Measurements from ENCODE around the gene HEATR5A.
A peak's percentile ranks its signal among the peaks of the same experiment; 100 is the strongest.
"Not testable (repeated sequence)": the region's sequence is repeated elsewhere in the genome, so short reads cannot be mapped to it uniquely, and the experiment has no call there.

The HEATR5A gene

DNA sequence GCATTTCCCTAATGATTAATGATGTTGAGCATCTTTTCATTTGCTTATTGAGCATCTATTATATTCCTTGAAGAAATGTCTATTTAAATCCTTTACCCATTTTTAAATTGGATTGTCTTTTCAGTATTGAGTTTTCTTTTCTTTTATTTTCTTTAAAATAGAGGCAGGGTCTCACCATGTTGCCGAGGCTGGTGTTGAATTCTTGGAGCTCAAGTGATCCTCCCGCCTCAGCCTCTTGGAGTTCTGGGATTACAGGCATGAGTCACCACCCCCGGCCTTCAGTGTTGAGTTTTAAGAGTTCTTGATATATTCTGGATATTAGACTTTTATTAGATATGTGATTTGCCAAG is 139.5 kb downstream of the HEATR5A start:
- DNase-seq = no peak

DNA sequence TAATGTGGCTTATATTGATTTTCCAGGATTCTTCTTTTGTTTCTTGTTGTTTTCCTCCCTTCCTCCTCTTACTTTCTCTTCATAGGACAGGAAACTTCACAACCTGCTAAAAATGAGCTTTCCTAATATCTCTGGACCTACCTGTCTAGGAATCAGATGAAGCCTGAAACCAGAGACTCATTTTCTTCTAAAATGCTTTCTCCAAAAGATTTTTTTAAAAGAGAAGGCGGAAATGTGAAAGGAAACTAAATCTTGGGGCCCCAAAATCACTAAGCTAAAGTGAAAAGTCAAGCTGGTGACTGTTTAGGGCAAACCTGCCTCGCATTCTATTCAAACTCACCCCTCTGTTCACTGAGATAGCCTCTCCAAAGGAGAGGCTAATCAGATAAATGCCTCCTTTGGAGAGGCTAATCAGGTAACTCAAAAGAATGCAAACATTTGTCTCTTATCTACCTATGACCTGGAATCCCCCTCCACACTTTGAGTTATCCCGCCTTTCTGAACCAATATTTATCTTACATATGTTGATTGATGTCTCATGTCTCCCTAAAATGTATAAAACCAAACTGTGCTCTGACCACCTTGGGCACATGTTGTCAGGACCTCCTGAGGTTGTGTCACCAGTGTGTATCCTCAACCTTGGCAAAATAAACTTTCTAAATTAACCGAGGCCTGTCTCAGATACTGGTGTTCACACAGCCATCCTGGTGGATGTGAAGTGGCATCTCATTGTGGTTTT is 140.0 kb downstream of the HEATR5A start:
- DNase-seq = no peak

DNA sequence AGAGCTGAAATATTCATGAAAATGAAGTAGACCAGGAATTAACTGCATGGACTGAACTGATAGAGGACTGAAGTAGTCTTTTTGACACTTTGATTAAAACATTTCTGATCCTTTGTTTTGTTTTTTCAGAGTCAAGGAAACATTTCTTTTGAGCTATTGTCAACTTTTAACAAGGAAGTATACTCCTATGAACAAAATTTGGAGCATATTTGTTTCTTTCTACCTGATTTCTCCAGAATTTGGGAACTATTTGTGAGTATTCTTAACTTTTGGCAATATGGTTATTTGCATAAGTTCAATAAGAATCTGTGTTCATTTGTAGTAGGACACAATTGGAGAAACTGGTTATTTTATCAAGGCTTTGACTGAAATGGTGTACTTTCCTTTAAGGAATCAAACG is 141.5 kb downstream of the HEATR5A start:
- no peak for DNase-seq

DNA sequence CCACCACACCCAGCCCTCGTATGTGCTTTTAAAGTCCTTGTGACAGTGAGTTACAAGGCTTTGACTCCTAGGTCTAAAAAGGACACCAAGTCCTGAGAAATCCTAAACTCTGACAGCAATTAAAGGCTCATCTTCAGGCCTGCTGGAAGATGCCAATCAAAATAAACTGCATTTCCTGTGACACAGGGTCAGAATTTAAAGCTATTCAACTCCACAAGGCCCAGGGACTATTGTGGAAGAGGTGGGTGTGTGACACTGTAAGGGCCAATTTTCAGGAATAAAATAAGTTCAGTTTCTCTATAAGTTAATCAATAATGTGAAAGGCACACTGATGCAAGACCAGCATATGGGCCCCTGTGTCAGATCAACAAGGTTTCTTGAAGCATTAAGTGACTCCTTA is 143.3 kb downstream of the HEATR5A start:
- DNase-seq = no peak

DNA sequence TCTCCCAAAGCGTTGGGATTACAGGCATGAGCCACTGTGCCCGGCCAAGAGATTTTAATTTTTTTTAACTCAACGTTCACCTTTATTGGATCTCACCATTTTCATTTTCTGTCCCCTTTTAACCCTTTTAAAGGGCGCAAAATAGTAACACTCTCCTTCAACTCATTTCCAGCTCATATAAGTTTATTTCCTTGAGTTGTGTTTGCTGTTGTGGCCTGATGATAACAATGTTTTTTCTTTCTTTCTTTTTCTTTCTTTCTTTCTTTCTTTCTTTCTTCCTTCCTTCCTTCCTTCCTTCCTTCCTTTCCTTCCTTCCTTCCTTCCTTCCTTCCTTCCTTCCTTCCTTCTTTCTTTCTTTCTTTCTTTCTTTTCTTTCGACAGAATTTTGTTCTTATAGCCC is 143.9 kb downstream of the HEATR5A start:
- not testable (repeated sequence) for DNase-seq

DNA sequence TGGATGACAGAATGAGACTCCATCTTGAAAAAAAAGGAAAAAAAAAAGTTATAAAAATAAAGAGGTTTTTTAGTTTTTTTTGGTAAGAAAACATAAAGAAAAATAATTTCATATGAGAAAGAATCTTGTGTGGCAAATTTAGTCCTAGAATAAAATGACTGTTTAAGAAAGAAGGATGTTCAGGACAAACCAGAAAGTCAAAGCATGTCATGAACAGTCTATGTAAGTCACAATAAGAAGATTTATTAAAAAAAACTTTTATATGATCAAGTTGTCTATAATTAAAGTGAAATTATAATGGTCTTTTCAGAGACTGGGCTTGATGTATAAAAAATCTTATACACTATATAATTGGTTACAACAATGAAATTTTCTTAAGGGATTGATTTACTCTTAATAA is 144.6 kb downstream of the HEATR5A start:
- no peak for DNase-seq

DNA sequence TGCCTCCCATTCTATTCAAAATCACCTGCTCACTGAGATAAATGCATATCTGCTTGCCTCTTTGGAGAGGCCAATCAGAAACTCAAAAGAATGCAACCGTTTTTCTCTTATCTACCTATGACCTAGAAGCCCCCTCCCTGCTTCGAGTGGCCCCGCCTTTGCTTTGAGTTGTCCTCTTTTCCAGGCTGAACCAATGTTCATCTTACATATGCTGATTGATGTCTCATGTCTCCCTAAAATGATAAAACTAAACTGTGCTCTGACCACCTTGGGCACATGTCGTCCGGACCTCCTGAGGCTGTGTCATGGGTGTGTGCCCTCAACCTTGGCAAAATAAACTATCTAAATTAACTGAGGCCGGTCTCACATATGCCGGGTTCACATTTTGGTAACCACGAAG is 148.7 kb downstream of the HEATR5A start:
- DNase-seq = no peak

DNA sequence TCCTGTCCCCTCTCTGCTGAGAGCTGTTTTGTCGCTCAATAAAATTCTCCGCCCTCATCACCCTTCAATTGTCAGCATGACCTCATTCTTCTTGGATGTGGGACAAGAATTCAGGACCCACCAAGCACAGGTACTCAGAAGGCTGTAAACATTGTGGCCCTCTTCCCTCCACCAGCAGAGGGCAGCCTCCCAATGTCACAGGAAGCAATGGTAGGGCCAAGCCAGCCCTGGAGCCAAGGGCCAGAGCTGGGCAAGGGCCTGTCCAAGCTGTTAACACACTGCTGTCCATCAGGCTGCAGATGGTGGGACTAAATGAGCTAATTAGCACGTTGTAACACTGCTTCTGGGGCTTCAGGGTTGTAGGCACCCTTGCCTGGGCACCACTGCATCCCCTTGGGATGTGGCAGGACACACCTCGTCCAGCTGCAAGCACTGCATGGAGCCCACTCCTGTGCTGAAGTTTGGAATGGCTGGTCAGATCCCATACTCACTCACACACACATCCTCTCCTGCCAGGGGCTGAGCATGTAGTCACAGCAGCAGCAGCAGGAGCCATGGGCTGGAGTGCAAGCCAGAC is 150.1 kb downstream of the HEATR5A start:
- no peak for DNase-seq

DNA sequence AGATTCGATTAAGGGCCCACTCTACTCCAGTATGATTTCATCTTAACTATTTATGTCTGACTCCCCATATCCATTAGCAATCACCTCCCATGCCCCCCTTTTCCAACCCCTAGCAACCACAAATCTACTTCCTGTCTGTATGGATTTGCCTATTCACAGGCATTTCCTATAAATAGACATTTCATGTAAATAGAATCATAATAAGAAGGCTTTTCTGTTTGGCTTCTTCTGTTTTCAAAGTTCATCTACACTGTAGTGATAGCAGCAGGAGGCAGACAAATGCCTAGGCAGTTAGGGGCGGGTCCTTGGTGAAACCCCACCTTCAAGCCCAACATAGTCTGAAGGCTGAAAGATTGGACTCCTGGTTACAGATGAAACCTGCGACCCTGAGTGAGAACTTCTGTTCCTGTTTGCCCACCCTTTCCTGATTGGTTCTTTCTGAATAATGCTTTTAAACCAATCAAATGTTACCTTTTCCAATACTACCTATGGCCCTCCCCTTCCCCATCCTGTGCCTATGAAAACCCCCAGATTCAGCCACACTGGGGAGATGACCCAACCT is 150.6 kb downstream of the HEATR5A start:
- DNase-seq = peak; percentile 30

DNA sequence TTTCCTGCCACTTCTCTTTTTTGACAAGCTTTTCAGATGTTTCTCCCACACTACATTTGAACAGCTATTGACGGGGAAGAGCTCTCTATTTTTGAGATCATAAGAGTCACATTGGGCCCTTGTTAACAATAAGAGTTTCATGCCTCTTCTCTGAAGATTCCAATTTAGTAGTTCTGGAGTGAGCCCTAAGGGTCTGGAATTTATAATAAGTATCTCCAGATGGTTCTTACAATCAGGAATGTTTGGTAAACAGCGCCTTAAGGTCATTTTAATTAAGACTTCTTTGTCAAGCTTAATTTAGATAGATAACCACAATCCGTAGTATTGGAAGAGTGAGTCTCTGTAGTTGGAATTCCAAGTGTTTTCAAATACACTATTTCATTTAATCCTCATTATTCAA is 152.1 kb downstream of the HEATR5A start:
- DNase-seq = peak; percentile 21

DNA sequence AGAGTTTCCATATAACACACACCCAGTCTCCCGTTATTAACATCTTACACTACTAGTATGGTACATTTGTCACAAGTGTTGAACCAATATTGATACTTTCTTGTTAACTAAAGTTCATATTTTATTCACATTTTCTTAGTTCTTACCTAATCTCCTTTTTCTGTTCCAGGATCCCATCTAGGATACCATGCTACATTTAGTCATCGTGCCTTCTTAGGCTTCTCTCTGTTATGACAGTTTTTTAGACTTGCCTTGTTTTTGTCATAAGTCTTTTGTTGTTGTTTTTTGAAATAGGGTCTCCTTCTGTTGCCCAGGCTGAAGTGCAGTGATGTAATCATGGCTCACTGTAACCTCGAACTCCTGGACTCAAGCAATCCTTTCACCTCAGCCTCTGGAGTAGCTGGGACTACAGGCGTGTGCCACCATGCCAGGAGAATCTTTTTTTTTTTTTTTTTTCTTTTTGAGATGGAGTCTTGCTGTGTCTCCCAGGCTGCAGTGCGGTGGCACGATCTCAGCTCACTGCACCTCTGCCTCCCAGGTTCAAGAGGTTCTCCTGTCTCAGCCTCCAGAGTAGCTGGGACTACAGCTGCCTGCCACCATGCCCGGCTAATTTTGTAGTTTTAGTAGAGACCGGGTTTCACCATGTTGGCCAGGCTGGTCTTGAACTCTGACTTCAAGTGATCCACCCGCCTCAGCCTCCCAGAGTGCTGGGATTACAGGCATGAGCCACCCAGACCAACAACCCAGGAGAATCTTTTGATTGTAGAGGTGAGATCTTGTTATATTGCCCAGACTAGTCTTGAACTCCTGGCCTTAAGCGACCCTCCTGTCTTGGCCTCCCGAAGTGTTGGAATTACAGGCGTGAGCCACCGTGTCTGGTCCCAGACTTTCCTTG is 153.7 kb downstream of the HEATR5A start:
- no peak for DNase-seq

DNA sequence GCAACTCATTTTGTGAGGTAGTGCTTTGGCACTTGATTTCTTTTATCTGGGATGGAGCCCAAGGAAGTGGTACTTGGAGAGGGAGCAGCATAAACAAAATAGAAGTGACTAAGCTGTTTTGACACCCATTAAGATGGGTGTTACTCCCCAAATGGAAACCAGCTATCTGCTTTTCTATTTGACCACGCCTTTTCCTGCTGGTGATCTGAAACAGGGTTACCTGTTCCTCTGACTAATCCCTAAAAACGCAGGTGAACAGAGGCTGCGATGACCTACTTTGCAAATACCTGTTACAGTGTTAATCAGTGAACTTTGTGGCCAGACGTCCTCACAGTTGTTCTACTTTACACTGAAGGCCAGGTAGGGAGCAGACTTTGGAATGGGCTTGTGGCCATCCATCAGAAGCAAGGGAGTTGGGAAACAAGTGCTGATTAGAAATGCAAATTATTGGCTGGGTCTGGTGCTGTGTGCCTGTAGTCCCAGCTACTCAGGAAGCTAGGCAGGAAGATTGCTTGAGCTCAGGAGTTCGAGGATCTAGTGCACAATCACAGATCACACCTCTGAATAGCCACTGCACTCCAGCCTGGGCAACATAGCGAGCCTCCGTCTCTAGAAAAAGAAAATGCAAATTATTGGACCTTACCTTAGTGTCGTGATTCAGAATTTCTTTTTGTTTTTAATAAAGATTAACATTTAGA is 154.5 kb downstream of the HEATR5A start:
- no peak for DNase-seq

DNA sequence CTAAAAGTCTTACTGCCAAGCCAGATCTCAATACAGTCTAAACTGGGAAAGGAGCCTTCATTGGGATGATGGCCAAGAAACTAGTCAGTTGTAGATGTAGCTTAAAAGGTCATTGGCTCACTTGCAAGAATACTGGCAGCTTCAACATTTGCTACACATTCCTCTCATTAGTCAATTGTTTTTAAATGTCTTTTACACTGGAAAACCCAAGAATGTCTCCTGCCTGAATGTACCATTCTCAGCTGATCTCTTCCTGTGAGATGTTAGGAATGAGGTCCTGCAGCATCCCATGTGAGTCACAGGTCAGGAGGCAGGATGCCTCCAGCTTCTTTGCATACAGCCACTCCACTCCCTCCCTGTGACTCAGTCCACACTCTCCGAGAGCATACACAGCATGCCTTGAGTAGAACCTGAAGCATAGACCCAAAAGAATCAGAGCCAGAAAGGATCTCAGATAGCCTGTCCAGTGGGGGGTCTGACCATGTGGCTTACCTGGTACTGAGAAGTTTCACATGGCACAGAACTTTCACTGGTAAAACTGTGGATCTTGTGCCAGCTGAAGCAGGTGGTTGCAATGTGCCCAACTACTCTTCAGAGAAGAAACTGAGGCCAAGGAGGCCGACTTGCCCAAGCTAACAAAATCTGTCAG is 156.7 kb downstream of the HEATR5A start:
- DNase-seq = peak; percentile 99

DNA sequence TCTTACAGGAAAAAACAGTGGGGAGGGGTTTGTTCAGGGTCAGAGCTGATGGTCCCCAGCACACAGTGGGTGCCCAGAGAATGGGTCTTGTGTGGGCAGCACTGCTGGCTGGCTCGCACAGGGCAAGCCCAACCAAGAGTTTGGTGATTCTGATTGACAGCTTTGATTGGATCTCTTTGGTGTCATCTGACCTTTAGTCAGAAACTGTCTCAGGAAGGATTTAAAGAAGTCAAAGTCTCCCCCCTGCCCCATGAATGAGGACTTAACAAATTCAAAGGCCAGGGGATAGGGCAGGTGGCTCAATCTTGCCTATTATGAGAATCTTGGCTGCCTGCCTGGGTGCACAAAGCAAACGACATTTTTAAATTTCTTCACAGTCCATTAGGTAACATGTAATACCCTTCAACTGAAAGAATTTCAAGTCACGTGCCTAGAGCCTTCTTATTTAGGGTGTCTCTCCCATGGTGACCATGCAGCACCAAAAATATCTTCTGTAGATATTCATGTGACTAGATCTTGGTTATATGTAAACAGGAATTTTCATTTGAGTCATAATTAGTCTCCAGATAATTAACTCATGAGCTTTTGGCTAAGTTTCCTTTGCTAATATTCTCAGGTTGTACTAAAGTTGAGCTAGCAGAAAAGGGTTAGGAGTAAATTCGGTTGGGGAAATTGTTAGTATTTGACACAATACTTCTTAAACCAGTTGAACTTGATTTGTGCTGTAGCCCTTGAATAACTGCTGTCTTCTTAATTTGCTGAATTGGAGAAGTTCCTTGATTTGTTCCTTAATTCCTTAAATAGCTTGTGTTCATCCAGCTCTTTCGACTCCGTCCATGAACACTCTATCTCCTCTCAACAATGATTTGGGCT is 158.3 kb downstream of the HEATR5A start:
- peak; percentile 25 for DNase-seq

DNA sequence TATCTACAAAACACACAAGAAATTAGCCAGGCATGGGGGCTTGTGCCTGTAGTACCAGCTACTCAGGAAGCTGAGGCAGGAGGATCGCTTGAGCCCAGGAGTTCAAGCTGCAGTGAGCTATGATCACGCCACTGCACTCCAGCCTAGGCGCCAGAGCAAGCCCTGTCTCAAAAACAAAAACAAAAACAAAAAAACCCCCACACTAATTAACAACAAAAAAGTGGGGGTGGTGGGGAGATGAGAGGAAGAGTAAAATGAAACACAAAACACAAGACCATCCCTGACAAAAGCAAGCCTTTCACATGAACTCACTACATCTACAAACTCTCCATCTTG is 158.9 kb downstream of the HEATR5A start:
- no peak for DNase-seq

DNA sequence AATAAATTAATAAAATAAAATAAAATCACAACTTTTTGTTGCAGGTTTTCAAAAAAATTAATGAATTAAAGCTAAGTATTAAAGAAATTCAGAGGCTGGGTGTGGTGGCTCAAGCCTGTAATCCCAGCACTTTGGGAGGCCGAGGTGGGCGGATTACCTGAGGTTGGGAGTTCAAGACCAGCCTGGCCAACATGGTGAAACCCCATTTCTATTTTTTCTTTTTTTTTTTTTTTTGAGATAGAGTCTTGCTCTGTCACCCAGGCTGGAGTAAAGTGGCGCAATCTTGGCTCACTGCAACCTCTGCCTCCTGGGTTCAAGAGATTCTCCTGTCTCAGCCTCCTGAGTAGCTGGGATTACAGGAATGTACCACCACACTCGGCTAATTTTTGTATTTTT is 161.3 kb downstream of the HEATR5A start:
- DNase-seq = not testable (repeated sequence)

DNA sequence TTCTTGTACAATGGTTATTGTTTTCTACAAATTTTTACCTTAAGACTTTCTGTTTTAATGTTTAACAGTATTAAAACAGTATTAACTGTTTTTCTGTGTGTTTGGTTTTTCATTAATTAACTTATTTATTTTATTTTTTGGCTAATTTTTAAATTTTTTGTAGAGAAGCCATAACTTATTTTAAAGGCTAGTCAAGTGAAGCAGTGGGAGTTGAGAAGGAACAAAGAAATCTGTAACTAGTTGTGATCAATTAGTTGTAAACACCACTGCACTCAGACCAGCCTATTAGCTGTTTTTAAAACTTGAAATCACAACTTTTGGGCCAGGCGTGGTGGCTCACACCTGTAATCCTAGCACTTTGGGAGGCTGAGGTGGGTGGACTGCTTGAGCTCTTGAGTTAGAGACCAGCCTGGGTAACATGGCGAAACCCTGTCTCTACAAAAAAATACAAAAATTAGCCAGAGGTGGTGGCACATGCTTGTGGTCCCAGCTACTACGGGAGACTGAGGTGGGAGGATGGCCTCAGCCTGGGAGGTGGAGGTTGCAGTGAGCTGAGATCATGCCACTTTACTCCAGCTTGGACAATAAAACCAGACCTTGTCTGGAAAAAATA is 161.8 kb downstream of the HEATR5A start:
- no peak for DNase-seq

DNA sequence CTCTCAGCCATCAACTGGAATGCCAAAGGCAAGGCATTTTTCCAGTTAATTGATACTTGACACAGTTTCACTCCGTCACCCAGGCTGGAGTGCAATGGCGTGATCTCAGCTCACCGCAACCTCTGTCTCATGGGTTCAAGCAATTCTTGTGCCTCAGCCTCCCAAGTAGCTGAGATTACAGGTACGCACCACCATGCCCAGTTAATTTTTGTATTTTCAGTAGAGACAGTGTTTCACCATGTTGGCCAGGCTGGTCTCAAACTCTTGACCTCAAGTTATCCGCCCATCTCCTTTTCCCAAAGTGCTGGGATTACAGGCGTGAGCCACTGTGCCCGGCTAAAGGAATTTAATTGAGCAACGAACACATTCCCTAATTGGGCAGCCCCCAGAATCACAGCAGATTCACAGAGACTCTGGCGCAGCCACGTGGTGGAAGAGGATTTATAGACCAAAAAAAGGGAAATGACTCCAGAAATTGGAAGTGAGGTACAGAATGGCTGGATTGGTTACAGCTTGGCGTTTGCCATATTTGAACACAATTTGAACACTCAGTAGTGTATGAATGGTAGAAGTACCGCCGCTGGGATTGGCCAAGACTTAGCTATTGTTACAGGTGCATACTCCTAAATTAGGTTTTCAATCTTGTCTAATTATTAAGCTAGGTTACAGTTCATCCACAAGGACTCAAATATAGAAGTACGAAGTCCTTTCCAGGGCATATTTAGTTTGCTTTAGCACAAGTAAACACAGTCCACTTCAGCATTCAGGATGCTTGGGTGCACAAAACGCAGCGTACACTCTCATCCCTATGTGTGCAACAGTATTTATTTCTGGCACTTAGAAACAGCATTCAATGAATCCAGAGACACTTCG is 162.6 kb downstream of the HEATR5A start:
- DNase-seq = not testable (repeated sequence)

DNA sequence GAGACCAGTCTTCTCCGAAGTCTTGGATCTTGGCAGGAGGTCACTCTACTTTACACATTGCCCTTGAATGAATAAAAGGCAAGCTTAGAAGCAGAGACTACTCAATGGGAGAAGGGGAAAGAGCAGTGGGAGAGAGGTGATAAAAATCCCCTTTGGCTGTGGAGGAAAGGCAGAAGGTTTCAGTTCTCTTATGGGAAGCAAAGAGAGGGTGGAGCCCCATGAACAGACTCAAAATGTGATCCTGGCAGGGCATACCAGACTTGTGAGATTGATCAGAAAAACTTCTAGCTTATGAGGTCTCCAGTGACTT is 163.2 kb downstream of the HEATR5A start:
- DNase-seq = no peak
